Uterus (tissue), 2 donors: ENCODE measurements around the gene TNRC6A.

Source experiments
- POLR2A ChIP-seq, 2 donors: fragments of 450-650 bp; IDR thresholded peaks; one replicate each; pipeline ENCODE4 v1.6.1; 2016; ENCODE audit warnings: antibody characterized with exemption in 2 of 2, mild to moderate bottlenecking in 1 of 2, moderate library complexity in 1 of 2
- TF ChIP-seq, protein P1 (sequence below), 4 experiments: fragments of 200-600 bp in 2 of 4; fragments of 450-650 bp in 2 of 4; sonication (generic) in 2 of 4; IDR thresholded peaks; one replicate each; pipeline ENCODE4 v1.5.1; 2016 to 2019; ENCODE audit warnings: antibody characterized with exemption in 4 of 4, mild to moderate bottlenecking in 2 of 4, moderate library complexity in 1 of 4

DNA sequence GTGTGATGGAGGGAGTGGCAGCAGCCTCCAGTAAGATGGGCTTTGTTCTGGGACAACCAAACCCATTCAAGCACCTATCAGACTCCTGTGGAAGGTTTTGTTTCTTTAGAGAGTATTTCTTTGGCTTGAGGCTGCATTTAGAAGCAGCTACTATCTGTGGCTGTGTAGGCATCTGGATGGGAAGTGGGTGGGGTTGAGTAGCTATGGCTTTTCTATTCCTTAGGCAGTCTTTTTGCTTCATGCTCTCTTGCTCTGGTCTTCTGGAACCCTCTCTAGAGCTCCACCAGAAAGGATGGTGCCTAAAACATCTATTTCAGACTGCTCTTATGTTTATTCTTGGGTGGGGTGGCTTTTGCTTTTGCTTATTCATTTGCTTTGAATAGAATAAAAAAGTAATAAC, 19.9 kb downstream of the TNRC6A start:
- TF ChIP-seq, protein P1, sequence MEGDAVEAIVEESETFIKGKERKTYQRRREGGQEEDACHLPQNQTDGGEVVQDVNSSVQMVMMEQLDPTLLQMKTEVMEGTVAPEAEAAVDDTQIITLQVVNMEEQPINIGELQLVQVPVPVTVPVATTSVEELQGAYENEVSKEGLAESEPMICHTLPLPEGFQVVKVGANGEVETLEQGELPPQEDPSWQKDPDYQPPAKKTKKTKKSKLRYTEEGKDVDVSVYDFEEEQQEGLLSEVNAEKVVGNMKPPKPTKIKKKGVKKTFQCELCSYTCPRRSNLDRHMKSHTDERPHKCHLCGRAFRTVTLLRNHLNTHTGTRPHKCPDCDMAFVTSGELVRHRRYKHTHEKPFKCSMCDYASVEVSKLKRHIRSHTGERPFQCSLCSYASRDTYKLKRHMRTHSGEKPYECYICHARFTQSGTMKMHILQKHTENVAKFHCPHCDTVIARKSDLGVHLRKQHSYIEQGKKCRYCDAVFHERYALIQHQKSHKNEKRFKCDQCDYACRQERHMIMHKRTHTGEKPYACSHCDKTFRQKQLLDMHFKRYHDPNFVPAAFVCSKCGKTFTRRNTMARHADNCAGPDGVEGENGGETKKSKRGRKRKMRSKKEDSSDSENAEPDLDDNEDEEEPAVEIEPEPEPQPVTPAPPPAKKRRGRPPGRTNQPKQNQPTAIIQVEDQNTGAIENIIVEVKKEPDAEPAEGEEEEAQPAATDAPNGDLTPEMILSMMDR (IDR thresholded peaks at IDR 0.05): no peak
- TF ChIP-seq POLR2A (IDR thresholded peaks at IDR 0.05): no peak
